HTR-8/SVneo (cell line): ENCODE measurements around the gene AGO1.
A peak's percentile ranks its signal among the peaks of the same experiment; 100 is the strongest.
"Not testable (repeated sequence)": the region's sequence is repeated elsewhere in the genome, so short reads cannot be mapped to it uniquely, and the experiment has no call there.

Experiments
- DNase-seq: peaks from one replicate; pipeline ENCODE4 v3.0.0; 2011; ENCODE audit warnings: low spot score, mixed read lengths; ENCODE audit not compliant: insufficient read length
- FAIRE-seq: peaks from 2 replicates; lab custom pipeline; 2011; peaks lifted over from hg19 to GRCh38; lab: Jason Lieb, UNC

The AGO1 gene

DNA sequence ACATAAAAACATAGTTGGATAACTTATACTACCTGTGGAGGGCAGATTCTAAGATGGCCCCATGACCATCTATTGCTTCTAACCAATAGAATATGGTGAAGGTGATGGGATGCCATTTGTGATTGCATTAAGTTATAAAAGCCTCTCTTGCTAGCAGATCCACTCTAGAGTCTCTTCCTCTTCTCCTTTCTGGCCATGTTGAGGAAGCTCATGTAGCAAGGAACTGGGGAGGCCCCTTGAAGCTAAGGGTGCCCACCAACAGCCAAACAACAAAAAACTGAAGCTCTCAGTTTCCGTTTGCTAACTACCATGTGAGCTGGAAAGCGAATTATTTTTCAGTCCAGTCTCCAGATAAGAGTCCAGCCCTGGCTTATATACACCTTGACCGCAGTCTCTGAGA lies 16.0 kb upstream of the AGO1 start:
- FAIRE-seq: no peak
- DNase-seq: no peak

DNA sequence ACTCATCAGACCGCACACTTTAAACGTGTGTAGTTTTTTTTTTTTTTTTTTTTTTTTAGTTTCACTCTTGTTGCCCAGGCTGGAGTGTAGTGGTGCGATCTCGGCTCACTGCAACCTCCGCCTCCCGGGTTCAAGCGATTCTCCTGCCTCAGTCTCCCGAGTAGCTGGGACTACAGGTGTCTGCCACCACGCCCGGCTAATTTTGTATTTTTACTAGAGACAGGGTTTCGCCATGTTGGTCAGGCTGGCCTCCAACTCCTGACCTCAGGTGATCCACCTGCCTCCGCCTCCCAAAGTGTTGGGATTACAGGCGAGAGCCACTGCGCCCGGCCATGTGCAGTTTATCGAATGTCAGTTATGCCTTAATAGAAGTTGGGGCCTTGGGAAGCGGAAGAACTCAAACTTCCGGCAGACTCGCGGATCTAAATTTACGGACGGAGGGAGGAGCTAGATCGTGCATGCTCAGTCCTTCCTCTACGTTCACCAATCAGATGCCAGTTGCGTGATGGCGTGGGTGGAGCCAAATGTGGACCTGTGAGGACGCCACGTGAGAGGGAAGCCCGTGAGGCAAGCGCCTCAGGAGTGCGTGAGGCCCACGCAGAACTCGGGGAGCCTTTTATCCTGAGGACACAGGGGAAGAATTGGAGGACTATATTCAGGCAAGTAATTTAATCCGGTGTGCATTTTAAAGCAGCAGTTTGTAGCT lies 13.6 kb upstream of the AGO1 start:
- FAIRE-seq, DNase-seq: not testable (repeated sequence)

DNA sequence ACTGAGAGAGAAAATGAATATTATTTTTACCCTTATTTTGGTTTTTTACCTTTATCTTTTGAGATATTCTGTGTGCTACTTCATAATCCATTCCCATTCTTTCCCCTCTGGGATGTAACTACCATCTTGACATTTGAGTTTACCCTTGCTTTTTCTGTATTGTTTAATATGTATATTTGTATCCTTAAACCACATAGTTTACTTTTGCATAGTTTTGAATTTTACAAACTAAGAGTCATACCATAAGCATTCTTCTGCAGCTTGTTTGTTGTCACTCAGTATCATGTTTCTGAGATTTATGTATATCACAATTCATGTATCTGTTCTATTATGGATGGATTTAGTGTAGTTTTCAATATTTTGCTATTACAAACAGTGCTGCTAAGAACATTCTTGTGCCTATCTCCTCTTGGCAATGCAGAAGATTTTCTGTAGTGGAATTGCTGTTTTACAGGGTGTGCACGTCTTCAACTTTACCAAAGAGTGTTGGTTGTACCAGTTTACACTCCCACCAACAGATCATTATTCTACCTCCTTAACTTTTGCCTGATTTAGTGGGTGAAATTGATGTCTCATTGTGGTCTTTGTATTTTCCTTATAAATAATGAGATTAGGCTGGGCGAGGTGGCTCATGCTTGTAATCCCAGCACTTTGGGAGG lies 12.2 kb upstream of the AGO1 start:
- FAIRE-seq: no peak
- no peak for DNase-seq

DNA sequence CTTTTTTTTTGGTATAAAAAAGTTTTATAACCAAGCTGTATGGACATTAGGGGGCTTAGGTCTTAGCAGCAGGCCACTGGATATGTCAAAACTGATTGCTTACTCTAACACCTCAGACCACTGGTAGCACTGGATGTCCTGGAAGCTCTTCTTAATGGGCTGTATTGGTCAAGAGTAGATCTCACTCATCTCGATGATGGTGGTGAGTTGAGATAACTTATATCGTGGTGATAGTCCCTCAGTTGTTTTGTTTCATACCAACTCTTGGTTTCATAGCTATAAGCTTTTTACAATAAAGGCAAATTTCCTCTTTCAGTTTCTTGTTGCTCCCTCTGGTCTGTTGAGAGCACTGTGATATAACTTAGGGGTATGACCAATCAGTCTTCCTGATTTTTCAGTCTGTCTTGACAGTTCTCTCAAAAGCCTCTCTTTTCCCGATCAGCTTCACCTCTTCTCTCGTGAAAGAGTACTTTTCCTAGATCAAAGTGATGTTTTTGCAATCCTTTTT lies 9.7 kb upstream of the AGO1 start:
- no peak for FAIRE-seq

DNA sequence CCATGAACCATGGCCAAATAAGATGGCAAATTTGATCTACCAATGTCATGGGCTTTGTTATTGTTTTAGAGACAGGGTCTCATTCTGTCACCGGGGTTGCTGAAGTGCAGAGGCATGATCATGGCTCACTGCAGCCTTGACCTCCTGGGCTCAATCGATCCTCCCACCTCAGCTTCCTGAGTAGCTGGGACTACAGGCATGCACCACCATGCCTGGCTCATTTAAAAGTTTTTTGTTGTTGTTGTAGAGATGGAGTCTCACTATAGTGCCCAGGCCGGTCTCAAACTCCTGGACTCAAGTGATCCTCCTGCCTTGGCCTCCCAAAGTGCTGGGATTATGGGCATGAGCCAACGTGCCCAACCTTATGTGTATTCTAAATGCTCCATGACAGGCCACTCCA lies 8.9 kb upstream of the AGO1 start:
- not testable (repeated sequence) for DNase-seq, FAIRE-seq

More for the DNA sequence above, 9.7 kb upstream of the AGO1 start:
- no peak for DNase-seq

DNA sequence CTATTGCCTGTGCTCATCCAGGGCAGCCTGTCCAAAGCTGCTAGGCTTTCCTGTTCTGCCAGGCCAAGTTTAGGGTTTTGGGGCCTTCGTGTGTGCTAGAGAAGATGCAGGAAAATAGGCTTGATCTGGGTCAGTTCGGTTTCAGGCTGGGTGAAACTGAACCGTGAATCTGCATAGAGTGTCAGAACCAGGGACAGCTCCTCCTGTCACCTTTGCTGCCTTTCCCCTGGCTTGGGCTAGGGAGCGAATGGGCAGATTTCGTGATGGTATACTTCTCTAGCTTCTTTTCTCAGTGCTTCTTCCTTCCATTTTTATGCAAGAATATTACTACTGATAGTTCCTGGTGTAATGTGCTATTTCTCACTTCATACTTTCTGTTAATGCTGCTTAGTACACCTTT lies 6.0 kb upstream of the AGO1 start:
- DNase-seq (no peak), FAIRE-seq (no peak)

DNA sequence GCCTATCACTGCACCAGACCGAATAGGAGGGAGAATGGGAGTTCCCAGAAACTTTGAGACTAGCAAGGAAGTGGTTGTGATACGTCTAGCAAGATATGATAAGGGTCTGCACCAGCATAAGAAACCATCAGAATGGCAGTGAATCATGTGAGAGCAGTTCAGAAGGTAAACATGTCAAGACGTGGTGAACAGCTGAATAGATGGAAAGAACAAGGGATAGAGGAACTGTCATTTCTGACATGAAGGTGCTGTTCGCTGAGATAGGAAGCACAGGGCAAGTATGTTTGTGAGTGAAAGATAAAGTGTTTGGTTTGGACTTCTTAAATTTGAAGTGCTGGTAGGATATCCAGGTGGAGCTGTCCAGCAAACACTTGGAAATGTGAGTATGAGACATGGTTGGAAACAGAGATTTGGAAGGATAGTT lies 1.1 kb upstream of the AGO1 start:
- no peak for DNase-seq

DNA sequence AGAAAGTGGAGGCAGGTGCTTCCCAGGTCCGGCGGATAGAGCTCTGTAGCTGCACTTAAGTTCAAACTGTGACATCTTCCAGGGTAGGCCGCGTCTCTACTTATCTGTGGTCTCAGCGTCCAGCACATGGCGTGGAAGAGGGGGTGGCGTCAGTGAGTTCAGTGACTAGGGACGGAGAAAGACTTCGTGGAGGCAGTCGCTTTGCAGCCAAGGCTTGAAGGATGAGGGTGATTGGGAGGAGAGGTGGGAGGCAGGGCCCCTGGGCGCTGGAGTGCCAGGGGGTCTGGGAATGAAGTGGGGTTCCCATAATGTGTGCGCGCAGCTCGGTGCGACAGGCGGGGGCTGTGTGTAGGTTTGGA lies 444 bp upstream of the AGO1 start:
- DNase-seq (no peak), FAIRE-seq (no peak)

More for the DNA sequence above, 1.1 kb upstream of the AGO1 start:
- FAIRE-seq: no peak

DNA sequence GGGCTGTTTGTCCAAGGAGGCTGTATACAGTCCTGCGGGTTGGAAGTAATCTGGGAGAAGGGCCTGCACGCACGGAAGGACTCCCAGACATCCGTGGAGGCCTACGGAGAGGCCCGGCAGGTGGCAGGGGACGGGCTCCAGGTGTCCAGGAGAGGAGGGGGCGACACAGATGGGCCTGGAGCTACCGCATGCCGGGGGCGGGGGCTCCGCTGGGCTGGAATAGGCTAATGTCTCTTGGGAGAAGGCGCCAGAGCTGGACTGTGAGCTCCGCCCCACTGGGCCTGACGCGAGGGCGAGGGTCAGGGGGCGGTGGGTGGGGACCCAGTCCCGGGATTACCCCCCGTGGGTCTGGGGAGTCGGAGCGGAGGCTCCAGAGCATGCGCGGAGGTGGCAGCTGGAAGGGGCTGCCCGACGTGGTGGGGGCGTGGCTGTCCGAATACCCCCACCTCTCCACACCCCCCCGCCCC lies 659 bp downstream of the AGO1 start:
- FAIRE-seq (no peak), DNase-seq (peak; percentile 66)

DNA sequence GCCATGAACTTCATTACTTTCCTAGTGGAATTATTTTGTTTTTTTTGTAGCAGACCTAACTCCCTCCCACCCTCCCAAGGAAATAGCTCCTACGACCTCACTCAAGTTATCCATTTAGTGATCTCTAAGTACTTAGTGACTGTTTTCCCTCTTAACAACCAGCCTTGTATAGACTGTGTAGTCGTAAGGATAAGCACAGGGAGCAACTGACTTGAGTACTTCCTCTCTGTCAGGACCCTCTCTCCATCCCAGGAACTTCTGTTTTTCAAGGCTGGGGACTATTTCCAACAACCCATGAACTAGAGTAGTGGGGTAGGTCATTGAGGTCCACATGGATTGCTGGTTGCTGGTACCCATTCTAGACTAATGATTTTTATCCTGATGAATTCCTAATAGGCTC lies 1.9 kb downstream of the AGO1 start:
- no peak for DNase-seq
- no peak for FAIRE-seq

DNA sequence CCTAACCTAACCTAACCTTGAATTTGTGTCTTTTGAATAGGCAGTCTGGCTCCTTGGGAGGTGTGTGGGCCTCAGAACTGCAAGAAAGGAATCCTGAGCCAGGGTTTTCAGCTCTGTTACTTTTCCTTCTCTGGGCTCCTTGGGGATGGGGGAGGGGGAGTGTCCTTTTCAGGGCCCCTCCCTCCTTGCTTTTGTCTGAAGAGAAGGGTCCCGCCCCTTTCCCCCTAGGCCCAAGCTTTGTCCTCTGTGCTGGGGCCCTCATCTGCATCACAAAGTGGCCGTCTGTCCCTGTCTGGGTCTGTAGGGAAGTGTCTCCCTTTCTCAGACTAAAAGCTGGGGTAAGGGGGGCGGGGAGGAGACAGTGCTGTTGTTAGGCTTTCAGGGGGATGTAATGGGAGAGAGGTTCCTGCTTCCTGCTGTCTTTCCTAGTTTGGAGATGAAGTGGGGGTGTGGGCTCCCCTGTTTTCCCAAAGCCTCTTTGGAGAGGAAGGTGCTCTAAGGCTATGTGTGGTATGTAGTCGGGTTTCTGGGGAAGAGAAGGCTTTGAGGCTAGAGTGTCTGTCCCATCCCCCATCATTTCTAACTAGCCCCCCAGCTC lies 3.1 kb downstream of the AGO1 start:
- FAIRE-seq: no peak
- no peak for DNase-seq

DNA sequence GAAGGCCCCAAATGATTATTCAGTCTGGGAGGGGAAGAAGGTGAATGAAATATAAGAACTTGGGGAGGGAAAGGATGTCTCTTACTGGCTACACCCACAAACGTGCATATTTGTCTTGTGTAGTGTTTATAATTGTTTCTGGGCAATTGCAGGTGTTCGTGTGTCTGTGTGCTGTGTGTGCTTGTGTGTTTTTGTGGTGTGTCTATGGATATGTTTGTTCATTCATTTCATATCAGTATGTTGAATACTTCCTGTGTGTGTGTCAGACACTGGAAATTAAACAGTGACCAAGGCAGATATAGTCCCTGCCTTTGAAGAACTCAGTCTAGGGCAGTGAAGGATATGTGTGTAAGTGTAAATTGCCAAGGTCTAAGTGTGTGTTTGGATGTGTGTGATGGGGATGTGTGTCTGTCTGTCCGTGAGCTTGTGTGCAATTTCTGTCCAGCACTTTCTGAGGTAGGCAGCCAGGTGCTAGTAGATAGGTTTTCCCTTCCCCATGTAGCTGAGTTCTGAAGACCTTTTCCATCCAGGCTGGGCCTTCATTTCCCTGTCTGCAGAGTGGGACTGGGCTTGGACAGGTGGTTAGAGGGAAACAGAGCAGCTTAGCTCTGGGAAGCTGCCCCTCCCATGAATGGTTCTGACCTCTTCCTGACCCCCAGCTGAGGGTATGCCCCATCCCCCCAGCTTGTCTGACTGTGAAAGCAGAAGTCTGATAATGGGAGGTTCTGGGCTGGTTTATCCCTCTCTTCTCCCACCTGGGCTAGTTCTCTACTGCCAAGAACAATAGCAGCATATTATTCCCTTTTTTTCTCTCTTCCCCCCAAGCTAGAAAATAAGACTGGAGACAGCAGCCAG lies 3.8 kb downstream of the AGO1 start:
- no peak for FAIRE-seq
- no peak for DNase-seq

DNA sequence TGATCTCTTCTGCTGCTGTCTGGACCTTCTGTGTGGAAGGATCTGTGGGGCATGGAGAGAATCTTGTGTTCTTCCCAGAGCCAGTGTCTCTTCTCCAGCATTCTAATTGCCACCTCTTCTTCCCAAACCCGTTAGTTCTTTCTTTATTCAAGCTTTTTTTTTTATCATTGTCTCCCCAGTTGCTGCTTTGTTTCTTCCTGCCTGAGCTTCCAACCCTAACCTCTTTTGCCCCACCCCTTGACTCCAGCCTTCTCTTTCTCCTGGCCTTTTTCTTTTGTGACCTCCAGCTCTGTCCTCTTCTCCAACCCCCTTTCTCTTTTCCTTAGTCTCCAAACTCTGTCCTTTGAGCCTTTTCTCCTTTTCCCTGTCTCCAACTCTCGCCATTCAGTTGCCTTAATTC lies 4.5 kb downstream of the AGO1 start:
- FAIRE-seq: no peak
- no peak for DNase-seq

DNA sequence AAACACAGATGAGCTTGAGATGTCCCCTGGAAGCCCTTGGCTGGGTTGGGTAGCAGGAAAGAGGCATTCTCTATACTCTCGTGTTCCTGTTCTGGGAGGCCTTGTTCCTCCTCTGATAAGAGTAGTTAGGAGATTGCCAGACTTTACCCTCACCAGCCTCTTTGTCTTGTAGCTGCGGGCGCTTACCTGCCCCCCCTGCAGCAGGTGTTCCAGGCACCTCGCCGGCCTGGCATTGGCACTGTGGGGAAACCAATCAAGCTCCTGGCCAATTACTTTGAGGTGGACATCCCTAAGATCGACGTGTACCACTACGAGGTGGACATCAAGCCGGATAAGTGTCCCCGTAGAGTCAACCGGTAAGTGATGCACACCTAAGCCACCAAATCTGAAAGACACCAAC lies 5.2 kb downstream of the AGO1 start:
- no peak for DNase-seq
- FAIRE-seq: no peak

DNA sequence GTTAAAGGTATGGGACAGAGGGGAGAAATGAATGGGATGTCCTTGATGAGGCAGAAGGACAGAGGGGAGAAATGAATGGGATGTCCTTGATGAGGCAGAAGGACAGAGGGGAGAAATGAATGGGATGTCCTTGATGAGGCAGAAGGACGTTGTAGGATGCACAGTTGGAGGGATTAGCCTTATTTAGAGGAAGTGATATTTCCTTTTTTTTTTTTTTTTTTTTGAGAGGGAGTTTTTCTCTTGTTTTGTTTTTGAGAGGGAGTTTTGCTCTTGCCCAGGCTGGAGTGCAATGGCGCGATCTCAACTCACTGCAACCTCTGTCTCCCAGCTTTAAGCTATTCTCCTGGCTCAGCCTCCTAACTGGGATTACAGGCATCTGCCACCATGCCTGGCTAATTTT lies 6.0 kb downstream of the AGO1 start:
- DNase-seq, FAIRE-seq: not testable (repeated sequence)

DNA sequence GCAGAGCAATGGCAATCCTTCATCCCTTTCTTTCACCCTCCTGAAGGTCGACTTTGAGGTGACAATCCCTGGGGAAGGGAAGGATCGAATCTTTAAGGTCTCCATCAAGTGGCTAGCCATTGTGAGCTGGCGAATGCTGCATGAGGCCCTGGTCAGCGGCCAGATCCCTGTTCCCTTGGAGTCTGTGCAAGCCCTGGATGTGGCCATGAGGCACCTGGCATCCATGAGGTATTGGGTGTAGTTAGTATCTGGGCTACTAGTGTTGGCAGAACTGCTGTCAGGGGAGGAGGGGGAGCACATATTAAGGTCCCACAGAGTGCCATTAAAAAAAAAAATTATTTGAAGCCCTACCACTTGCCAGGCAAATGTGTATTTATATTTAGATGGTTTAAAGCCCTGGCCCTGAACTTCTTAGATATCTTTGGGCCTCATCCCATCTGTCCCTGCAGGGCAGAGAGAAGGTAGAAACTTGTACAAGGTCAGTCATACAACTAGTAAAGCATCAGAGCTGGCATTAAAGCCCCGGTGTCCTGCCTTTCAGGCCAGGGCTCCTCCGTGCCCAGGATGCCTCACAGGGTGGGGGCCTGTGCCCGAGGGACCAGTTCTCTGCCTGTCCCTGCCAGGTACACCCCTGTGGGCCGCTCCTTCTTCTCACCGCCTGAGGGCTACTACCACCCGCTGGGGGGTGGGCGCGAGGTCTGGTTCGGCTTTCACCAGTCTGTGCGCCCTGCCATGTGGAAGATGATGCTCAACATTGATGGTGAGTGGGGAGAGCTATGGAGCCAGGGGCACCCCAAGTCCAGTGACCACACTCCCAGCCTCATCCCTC lies 10.3 kb downstream of the AGO1 start:
- DNase-seq: no peak
- FAIRE-seq: peak; percentile 44

DNA sequence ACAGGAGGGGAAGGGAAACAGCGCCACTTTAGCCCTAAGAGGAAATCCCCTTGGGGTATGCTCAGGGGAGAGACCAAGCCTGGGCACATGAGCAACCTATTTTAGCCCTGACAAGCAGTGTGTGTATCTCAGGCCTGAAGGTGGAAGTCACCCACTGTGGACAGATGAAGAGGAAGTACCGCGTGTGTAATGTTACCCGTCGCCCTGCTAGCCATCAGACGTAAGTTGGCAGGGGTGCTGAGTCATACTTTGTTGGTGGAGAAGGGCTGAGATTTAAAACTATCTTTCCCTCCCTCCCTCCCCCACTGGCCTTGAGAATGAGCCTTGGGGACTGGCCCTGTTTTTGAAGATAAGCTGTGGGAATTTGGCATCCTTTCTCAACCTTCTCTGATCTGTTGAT lies 11.2 kb downstream of the AGO1 start:
- no peak for FAIRE-seq
- DNase-seq: no peak

DNA sequence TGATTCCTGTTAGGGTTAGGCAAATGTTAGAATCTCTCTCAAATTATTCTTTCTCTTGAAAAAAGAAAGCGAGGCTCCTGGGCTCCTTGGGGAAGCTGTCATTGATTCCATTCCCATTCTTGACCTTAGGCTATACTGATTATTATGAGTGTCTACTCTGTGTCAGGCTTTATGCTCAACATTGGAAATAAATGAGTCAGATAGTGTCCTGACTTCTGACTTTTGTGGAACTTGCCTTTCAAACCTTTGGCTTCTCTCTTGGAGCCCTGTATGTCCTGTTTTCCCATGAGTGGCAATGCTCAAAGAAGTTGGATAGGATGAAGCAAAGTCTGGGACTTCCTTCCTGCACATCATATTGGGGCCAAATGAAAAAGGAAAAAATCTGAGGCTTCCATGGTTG lies 11.6 kb downstream of the AGO1 start:
- no peak for FAIRE-seq
- no peak for DNase-seq

DNA sequence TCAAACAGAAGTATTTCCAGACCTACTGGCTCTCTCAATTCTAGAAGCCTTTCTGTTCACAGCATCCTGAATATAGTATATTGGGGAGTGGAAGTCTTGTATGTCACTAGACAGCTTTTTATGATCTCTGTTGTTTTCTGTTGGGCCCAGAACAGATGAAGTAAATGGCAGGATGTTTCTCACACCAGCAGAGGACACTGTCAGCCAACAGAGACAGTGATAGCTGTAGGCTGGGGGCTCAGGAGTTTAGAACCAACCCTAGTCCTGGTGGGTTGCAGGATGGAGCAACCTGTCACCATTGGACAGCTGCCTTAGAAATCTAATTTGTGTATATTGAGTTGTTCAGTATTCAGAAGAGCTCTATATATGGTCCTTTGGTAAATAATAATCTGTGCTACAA lies 16.9 kb downstream of the AGO1 start:
- no peak for DNase-seq
- no peak for FAIRE-seq

DNA sequence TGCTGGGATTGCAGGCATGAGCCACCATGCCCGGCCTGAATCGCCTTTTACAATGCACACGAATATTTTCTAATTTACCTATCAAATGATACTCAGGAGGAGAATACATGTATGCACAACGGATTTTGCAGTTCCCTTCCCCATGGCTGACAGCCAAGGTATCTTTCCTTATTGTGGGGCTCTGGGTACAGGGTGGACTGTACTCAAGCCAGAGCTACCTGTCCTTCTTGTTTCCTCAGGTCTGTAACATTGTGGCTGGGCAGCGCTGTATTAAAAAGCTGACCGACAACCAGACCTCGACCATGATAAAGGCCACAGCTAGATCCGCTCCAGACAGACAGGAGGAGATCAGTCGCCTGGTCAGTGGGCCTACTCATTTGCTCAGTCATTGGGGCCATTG lies 18.2 kb downstream of the AGO1 start:
- DNase-seq (no peak), FAIRE-seq (no peak)
